IPS-NIHi11 (cell line): Measurements from ENCODE around the gene DHRS2.
"Not testable (repeated sequence)": the region's sequence is repeated elsewhere in the genome, so short reads cannot be mapped to it uniquely, and the experiment has no call there.

Source experiments
- DNase-seq: peaks from one replicate; pipeline ENCODE4 v3.0.0; 2012; ENCODE audit warnings: mixed read lengths, low spot score

The DHRS2 gene

GRCh38 chr14:23633160-23633701 is 2.9 kb upstream of the DHRS2 start:
- no peak for DNase-seq

- DNase-seq, result not testable (repeated sequence)
Measured at GRCh38 chr14:23634698-23635412, 1.3 kb upstream of the DHRS2 start.

- not testable (repeated sequence) for DNase-seq
Measured at GRCh38 chr14:23637312-23637654, 1.1 kb downstream of the DHRS2 start.

GRCh38 chr14:23637655-23638413 is 1.7 kb downstream of the DHRS2 start:
- not testable (repeated sequence) for DNase-seq

- DNase-seq, result no peak
Measured at GRCh38 chr14:23638414-23639047, 2.4 kb downstream of the DHRS2 start.

- DNase-seq, result no peak
Measured at GRCh38 chr14:23639048-23639890, 3.1 kb downstream of the DHRS2 start.

GRCh38 chr14:23639891-23640523 is 3.8 kb downstream of the DHRS2 start:
- no peak for DNase-seq

- DNase-seq, result no peak
Measured at GRCh38 chr14:23640524-23641141, 4.5 kb downstream of the DHRS2 start.

- DNase-seq, result no peak
Measured at GRCh38 chr14:23641180-23641914, 5.2 kb downstream of the DHRS2 start.

GRCh38 chr14:23641915-23642588 is 5.9 kb downstream of the DHRS2 start:
- DNase-seq, result no peak

- no peak for DNase-seq
Measured at GRCh38 chr14:23643533-23644194, 7.5 kb downstream of the DHRS2 start.

GRCh38 chr14:23644195-23644918 is 8.2 kb downstream of the DHRS2 start:
- no peak for DNase-seq

GRCh38 chr14:23644919-23645336 is 8.8 kb downstream of the DHRS2 start:
- no peak for DNase-seq

- DNase-seq, result no peak
Measured at GRCh38 chr14:23645504-23645811, 9.3 kb downstream of the DHRS2 start.

- DNase-seq, result no peak
Measured at GRCh38 chr14:23645812-23646647, 9.9 kb downstream of the DHRS2 start.

- no peak for DNase-seq
Measured at GRCh38 chr14:23646648-23647549, 10.7 kb downstream of the DHRS2 start.

GRCh38 chr14:23647619-23648018 is 11.5 kb downstream of the DHRS2 start:
- no peak for DNase-seq
